ENCODE measurements around the gene CHST11. TPM values are rescaled to one million over a fixed set of nuclear protein-coding genes. Genes with fewer than 3 reads are reported as not detected.

CHST11 gene
- total and polyA plus RNA-seq, 9 of the 15 experiments (the other 6 are each of a cell fraction or from before 2014, with no cell fraction given), result 2.3 to 38.7 (median 15.0) TPM

DNA sequence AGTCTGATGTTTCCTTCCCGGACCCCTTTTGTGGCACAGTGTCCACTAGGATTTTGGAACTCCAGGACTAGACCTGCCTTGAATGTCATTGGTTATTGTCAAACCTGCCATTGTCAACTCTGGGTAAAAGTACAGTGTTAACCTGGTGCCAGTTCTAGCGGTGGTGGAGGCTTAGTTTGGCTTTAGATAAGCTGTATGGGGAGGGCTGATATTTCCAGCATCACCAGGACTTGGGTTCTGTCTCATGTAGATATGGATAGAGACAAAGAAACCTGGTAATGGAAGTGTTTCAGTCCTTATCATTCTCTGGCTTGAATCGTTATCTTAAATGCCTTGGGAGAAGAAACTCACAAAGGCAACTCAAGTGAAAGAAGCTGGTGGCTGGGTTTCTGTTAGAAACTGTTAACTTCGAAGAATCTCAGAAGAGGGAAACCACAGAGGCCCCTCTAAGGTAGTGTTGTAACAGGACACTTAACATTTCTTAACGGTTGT lies 10.6 kb downstream of the CHST11 start (continued):
- TF ChIP-seq, protein P1, sequence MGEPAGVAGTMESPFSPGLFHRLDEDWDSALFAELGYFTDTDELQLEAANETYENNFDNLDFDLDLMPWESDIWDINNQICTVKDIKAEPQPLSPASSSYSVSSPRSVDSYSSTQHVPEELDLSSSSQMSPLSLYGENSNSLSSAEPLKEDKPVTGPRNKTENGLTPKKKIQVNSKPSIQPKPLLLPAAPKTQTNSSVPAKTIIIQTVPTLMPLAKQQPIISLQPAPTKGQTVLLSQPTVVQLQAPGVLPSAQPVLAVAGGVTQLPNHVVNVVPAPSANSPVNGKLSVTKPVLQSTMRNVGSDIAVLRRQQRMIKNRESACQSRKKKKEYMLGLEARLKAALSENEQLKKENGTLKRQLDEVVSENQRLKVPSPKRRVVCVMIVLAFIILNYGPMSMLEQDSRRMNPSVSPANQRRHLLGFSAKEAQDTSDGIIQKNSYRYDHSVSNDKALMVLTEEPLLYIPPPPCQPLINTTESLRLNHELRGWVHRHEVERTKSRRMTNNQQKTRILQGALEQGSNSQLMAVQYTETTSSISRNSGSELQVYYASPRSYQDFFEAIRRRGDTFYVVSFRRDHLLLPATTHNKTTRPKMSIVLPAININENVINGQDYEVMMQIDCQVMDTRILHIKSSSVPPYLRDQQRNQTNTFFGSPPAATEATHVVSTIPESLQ (CRISPR knock-in tag; IDR thresholded peaks at IDR 0.05), result no peak
- no peak for TF ChIP-seq HDGF (IDR thresholded peaks at IDR 0.05)
- TF ChIP-seq NCOA4 (IDR thresholded peaks at IDR 0.05; ENCODE audit: partially characterized antibody), result no peak
- TF ChIP-seq, protein P2, sequence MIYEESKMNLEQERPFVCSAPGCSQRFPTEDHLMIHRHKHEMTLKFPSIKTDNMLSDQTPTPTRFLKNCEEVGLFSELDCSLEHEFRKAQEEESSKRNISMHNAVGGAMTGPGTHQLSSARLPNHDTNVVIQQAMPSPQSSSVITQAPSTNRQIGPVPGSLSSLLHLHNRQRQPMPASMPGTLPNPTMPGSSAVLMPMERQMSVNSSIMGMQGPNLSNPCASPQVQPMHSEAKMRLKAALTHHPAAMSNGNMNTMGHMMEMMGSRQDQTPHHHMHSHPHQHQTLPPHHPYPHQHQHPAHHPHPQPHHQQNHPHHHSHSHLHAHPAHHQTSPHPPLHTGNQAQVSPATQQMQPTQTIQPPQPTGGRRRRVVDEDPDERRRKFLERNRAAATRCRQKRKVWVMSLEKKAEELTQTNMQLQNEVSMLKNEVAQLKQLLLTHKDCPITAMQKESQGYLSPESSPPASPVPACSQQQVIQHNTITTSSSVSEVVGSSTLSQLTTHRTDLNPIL (CRISPR knock-in tag; IDR thresholded peaks at IDR 0.05), result no peak
- TF ChIP-seq, protein P3, sequence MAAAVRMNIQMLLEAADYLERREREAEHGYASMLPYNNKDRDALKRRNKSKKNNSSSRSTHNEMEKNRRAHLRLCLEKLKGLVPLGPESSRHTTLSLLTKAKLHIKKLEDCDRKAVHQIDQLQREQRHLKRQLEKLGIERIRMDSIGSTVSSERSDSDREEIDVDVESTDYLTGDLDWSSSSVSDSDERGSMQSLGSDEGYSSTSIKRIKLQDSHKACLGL (CRISPR knock-in tag; IDR thresholded peaks at IDR 0.05; ENCODE audit: borderline replicate concordance, poor library complexity, severe bottlenecking), result no peak
- no peak; the same call in 1 of the 2 replicates for TF ChIP-seq TARDBP (IDR thresholded peaks at IDR 0.05)
- TF ChIP-seq, protein P4, sequence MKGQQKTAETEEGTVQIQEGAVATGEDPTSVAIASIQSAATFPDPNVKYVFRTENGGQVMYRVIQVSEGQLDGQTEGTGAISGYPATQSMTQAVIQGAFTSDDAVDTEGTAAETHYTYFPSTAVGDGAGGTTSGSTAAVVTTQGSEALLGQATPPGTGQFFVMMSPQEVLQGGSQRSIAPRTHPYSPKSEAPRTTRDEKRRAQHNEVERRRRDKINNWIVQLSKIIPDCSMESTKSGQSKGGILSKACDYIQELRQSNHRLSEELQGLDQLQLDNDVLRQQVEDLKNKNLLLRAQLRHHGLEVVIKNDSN (CRISPR knock-in tag; IDR thresholded peaks at IDR 0.05), result no peak
- TF ChIP-seq, protein P5, sequence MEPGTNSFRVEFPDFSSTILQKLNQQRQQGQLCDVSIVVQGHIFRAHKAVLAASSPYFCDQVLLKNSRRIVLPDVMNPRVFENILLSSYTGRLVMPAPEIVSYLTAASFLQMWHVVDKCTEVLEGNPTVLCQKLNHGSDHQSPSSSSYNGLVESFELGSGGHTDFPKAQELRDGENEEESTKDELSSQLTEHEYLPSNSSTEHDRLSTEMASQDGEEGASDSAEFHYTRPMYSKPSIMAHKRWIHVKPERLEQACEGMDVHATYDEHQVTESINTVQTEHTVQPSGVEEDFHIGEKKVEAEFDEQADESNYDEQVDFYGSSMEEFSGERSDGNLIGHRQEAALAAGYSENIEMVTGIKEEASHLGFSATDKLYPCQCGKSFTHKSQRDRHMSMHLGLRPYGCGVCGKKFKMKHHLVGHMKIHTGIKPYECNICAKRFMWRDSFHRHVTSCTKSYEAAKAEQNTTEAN (CRISPR knock-in tag; IDR thresholded peaks at IDR 0.05), result no peak
- TF ChIP-seq, protein P6, sequence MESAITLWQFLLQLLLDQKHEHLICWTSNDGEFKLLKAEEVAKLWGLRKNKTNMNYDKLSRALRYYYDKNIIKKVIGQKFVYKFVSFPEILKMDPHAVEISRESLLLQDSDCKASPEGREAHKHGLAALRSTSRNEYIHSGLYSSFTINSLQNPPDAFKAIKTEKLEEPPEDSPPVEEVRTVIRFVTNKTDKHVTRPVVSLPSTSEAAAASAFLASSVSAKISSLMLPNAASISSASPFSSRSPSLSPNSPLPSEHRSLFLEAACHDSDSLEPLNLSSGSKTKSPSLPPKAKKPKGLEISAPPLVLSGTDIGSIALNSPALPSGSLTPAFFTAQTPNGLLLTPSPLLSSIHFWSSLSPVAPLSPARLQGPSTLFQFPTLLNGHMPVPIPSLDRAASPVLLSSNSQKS (CRISPR knock-in tag; IDR thresholded peaks at IDR 0.05), result 0 out of 2 replicates have a peak, but pooled peaks have one; percentile 66
- TF ChIP-seq, protein P7, sequence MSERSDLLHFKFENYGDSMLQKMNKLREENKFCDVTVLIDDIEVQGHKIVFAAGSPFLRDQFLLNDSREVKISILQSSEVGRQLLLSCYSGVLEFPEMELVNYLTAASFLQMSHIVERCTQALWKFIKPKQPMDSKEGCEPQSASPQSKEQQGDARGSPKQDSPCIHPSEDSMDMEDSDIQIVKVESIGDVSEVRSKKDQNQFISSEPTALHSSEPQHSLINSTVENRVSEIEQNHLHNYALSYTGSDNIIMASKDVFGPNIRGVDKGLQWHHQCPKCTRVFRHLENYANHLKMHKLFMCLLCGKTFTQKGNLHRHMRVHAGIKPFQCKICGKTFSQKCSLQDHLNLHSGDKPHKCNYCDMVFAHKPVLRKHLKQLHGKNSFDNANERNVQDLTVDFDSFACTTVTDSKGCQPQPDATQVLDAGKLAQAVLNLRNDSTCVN (CRISPR knock-in tag; IDR thresholded peaks at IDR 0.05), result no peak
- peak; percentile 79; the same call in 1 of the 2 replicates for TF ChIP-seq ZNF165 (CRISPR knock-in tag; IDR thresholded peaks at IDR 0.05; ENCODE audit: borderline replicate concordance)
- TF ChIP-seq PTTG1 (tag; IDR thresholded peaks at IDR 0.05; ENCODE audit: low read depth), result 0 out of 2 replicates have a peak, but pooled peaks have one; percentile 29
- TF ChIP-seq, protein P8, sequence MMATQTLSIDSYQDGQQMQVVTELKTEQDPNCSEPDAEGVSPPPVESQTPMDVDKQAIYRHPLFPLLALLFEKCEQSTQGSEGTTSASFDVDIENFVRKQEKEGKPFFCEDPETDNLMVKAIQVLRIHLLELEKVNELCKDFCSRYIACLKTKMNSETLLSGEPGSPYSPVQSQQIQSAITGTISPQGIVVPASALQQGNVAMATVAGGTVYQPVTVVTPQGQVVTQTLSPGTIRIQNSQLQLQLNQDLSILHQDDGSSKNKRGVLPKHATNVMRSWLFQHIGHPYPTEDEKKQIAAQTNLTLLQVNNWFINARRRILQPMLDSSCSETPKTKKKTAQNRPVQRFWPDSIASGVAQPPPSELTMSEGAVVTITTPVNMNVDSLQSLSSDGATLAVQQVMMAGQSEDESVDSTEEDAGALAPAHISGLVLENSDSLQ (IDR thresholded peaks at IDR 0.05), result peak; percentile 4; the same call in 1 of the 2 replicates
- TF ChIP-seq MBD2 (IDR thresholded peaks at IDR 0.05; ENCODE audit: borderline replicate concordance, low read depth), result peak; percentile 65
- TF ChIP-seq ZBTB17 (CRISPR knock-in tag; IDR thresholded peaks at IDR 0.05), result peak; percentile 74
- no peak for TF ChIP-seq MCM5 (IDR thresholded peaks at IDR 0.05; ENCODE audit: low read depth)
- TF ChIP-seq, protein P9, sequence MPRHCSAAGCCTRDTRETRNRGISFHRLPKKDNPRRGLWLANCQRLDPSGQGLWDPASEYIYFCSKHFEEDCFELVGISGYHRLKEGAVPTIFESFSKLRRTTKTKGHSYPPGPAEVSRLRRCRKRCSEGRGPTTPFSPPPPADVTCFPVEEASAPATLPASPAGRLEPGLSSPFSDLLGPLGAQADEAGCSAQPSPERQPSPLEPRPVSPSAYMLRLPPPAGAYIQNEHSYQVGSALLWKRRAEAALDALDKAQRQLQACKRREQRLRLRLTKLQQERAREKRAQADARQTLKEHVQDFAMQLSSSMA (CRISPR knock-in tag; IDR thresholded peaks at IDR 0.05), result no peak
- no peak for TF ChIP-seq TSC22D4 (tag; IDR thresholded peaks at IDR 0.05)
